K562 (cell line): ENCODE measurements around the gene PTOV1. TPM values are rescaled to one million over a fixed set of nuclear protein-coding genes. Genes with fewer than 3 reads are reported as not detected.

ENCODE experiments used
- ATAC-seq: fragments of 200-7000 bp; cut with Tn5 transposase; 3 replicates; pipeline ENCODE4 v1.9.1; 2020; ENCODE audit warnings: moderate library complexity
- BruUV-seq: library from RNA; stranded (reverse); fragments of 400-500 nt; replicated peaks from 2 replicates; lab custom pipeline; 2021; lab: Mats Ljungman, UMichigan
- CTCF ChIA-PET: fragments of 300-600 bp; formaldehyde crosslinking; extraction: SDS; loops from one replicate; lab custom pipeline; 2021; ENCODE audit warnings: low intra/inter-chr PET ratio; lab: Yijun Ruan, JAX
- POLR2A ChIA-PET: fragments of 300-600, 350-650 bp; sonication (Branson Sonifier 250); formaldehyde crosslinking; extraction: SDS; loops from one replicate; lab custom pipeline; 2021; ENCODE audit warnings: antibody characterized with exemption, inconsistent platforms; lab: Yijun Ruan, JAX
- DNase-seq, 4 experiments: peaks; one replicate each; pipeline versions ENCODE4 v3.0.0 to v3.0.0-alpha.2; 2011 to 2018; ENCODE audit warnings: low spot score in 3 of 4, mixed read lengths in 3 of 4; ENCODE audit errors: extremely low read depth in 1 of 4
- FAIRE-seq: peaks from 2 replicates; lab custom pipeline; 2011; peaks lifted over from hg19 to GRCh38; lab: Jason Lieb, UNC
- H2AFZ ChIP-seq: 2 replicates; pipeline ENCODE4 v1.6.0; 2011; ENCODE audit warnings: low read depth, low read length, control low read depth, inconsistent platforms
- H3K27ac ChIP-seq: fragments of 200-600 bp; 3 replicates; pipeline ENCODE4 v1.8.0; 2011; ENCODE audit warnings: low read depth, mild to moderate bottlenecking, control low read depth, inconsistent platforms, low read length, moderate library complexity, mixed read lengths; ENCODE audit errors: extremely low read depth
- H3K27me3 ChIP-seq, 2 experiments: fragments of 300-600 bp in 1 of 2; 2 replicates in 1 of 2; 3 replicates in 1 of 2; pipeline versions ENCODE4 v1.6.0 to v1.8.0; 2011; ENCODE audit warnings: inconsistent platforms in 2 of 2, low read length in 2 of 2, mild to moderate bottlenecking in 1 of 2, mixed read lengths in 1 of 2, moderate library complexity in 1 of 2; ENCODE audit not compliant: control insufficient read depth in 2 of 2, insufficient read depth in 2 of 2
- H3K36me3 ChIP-seq: fragments of 300-600 bp; 3 replicates; pipeline ENCODE4 v1.8.0; 2011; ENCODE audit warnings: mild to moderate bottlenecking, low read length, inconsistent platforms; ENCODE audit not compliant: control insufficient read depth, insufficient read depth
- H3K4me1 ChIP-seq, 2 experiments: fragments of 200-600 bp in 1 of 2; replicated peaks in 1 of 2; 2 replicates in 1 of 2; 3 replicates in 1 of 2; pipeline versions ENCODE4 v1.5.1 to v1.8.0; 2011; ENCODE audit warnings: inconsistent platforms in 2 of 2, low read length in 2 of 2, mild to moderate bottlenecking in 1 of 2, mixed read lengths in 1 of 2, moderate library complexity in 1 of 2; ENCODE audit not compliant: control insufficient read depth in 2 of 2, insufficient read depth in 2 of 2
- H3K4me2 ChIP-seq: 2 replicates; pipeline ENCODE4 v1.6.1; 2011; ENCODE audit warnings: low read length, control low read depth, inconsistent platforms, mixed read lengths; ENCODE audit not compliant: insufficient read depth
- H3K4me3 ChIP-seq: fragments of 200-600 bp; sonication (generic), shearing (Covaris generic); 2 replicates; pipeline ENCODE4 v1.5.1; 2016; ENCODE audit warnings: control low read depth, inconsistent platforms
- H3K79me2 ChIP-seq: fragments of 200-600 bp; 3 replicates; pipeline ENCODE4 v1.8.0; 2011; ENCODE audit warnings: low read length, inconsistent platforms; ENCODE audit not compliant: control insufficient read depth, insufficient read depth
- H3K9ac ChIP-seq, 2 experiments: 2 replicates each; pipeline versions ENCODE4 v1.6.0 to v1.6.1; 2011; ENCODE audit warnings: low read depth in 2 of 2, low read length in 2 of 2, control low read depth in 1 of 2, inconsistent platforms in 1 of 2, mild to moderate bottlenecking in 1 of 2, mixed read lengths in 1 of 2; ENCODE audit not compliant: insufficient read depth in 1 of 2
- H3K9me1 ChIP-seq: one replicate; pipeline ENCODE4 v1.6.0; 2011; ENCODE audit warnings: inconsistent platforms, mild to moderate bottlenecking, low read length, moderate library complexity; ENCODE audit not compliant: control insufficient read depth, insufficient read depth
- H3K9me3 ChIP-seq: replicated peaks from 2 replicates; pipeline ENCODE4 v1.5.1; 2011; ENCODE audit warnings: low read depth, low read length, inconsistent platforms; ENCODE audit not compliant: control insufficient read depth, insufficient read depth
- H4K20me1 ChIP-seq: replicated peaks from 2 replicates; pipeline ENCODE4 v1.6.1; 2011; ENCODE audit warnings: low read length, inconsistent platforms, mixed read lengths; ENCODE audit not compliant: control insufficient read depth, insufficient read depth
- ARID3A ChIP-seq: IDR thresholded peaks from 2 replicates; pipeline ENCODE4 v1.6.1; 2012; ENCODE audit warnings: low read depth, low read length, improper control_type of control experiment, borderline replicate concordance
- FOXA3 ChIP-seq, 2 experiments: fragments of 450-650 bp in 1 of 2; sonication (generic) in 1 of 2; formaldehyde crosslinking; IDR thresholded peaks in 1 of 2; conservative IDR thresholded peaks in 1 of 2; 2 replicates each; pipeline versions ENCODE4 v1.4.0 to v1.8.0; 2020 to 2022; ENCODE audit warnings: mild to moderate bottlenecking in 2 of 2, missing genetic modification reagents in 1 of 2
- FOXK2 ChIP-seq, 2 experiments: fragments of 450-650 bp; IDR thresholded peaks in 1 of 2; conservative IDR thresholded peaks in 1 of 2; 2 replicates each; pipeline ENCODE4 v1.6.1; 2016; ENCODE audit warnings: low read depth in 2 of 2, mild to moderate bottlenecking in 1 of 2
- HMG20B ChIP-seq: fragments of 250-450 bp; sonication (Bioruptor Pico); IDR thresholded peaks from 2 replicates; pipeline ENCODE4 v1.5.0; 2021; ENCODE audit warnings: mild to moderate bottlenecking
- ID3 ChIP-seq, 2 experiments: fragments of 250-450 bp in 1 of 2; fragments of 450-650 bp in 1 of 2; sonication (Bioruptor Pico) in 1 of 2; IDR thresholded peaks; 2 replicates each; pipeline versions ENCODE4 v1.6.1 to v1.8.0; 2016 to 2021; ENCODE audit warnings: mild to moderate bottlenecking in 2 of 2, moderate library complexity in 2 of 2, missing compliant biosample characterization in 1 of 2, missing genetic modification characterization in 1 of 2
- KHSRP ChIP-seq: fragments of 450-650 bp; IDR thresholded peaks from 2 replicates; pipeline ENCODE4 v1.6.1; 2017
- KLF6 ChIP-seq: fragments of 250-450 bp; sonication (Bioruptor Pico); IDR thresholded peaks from 2 replicates; pipeline ENCODE4 v1.4.0; 2020; ENCODE audit warnings: mild to moderate bottlenecking, moderate library complexity, borderline replicate concordance
- MECOM ChIP-seq: fragments of 250-450 bp; sonication (Bioruptor Pico); IDR thresholded peaks from 2 replicates; pipeline ENCODE4 v1.8.0; 2022; ENCODE audit warnings: inconsistent platforms
- MXD1 ChIP-seq: fragments of 250-450 bp; sonication (Bioruptor Pico); IDR thresholded peaks from 2 replicates; pipeline ENCODE4 v1.8.0; 2021; ENCODE audit warnings: borderline replicate concordance, mild to moderate bottlenecking, moderate library complexity; ENCODE audit not compliant: poor library complexity, severe bottlenecking
- RNF219 ChIP-seq: fragments of 250-450 bp; sonication (Bioruptor Pico); IDR thresholded peaks from 2 replicates; pipeline ENCODE4 v1.5.0; 2022; ENCODE audit warnings: mild to moderate bottlenecking
- SAFB2 ChIP-seq: fragments of 200-400 bp; formaldehyde crosslinking; IDR thresholded peaks from 2 replicates; pipeline ENCODE4 v1.6.1; 2018; ENCODE audit warnings: borderline replicate concordance, low read length, low read depth, moderate library complexity; ENCODE audit not compliant: severe bottlenecking
- ZNF274 ChIP-seq: IDR thresholded peaks from 2 replicates; pipeline ENCODE4 v1.6.1; 2011; ENCODE audit warnings: low read depth, mild to moderate bottlenecking, low read length, moderate library complexity, borderline replicate concordance
- ZNF766 ChIP-seq: fragments of 200-800 bp; sonication (Bioruptor generic); conservative IDR thresholded peaks from 2 replicates; pipeline ENCODE4 v1.6.1; 2016; ENCODE audit warnings: missing genetic modification characterization, missing compliant biosample characterization
- ZNF77 ChIP-seq: fragments of 250-450 bp; sonication (Bioruptor Pico); IDR thresholded peaks from 2 replicates; pipeline ENCODE4 v1.5.0; 2020
- WGBS: fragments of 100-300 bp; shearing (Covaris generic); methylation state at CpG from one replicate; pipeline ENCODE4 v1.1.6; 2016; ENCODE audit warnings: low coverage, mixed read lengths; ENCODE audit not compliant: insufficient coverage; ENCODE audit errors: missing lambda C conversion rate; 5-methylcytosine and 5-hydroxymethylcytosine counted together
- in situ Hi-C: fragments of 300-500 bp; cut with MboI; formaldehyde crosslinking; loops from 4 replicates; pipeline ENCODE4 v1.15.0; 2018; ENCODE audit warnings: inconsistent platforms, mixed read lengths
- intact Hi-C: fragments of 100-400 bp; cut with micrococcal nuclease; formaldehyde crosslinking; loops from 2 replicates; pipeline ENCODE4 v1.14.2; 2022
- polyA plus RNA-seq, 8 experiments: library from polyadenylated mRNA; depleted of rRNA in 4 of 8; stranded (reverse) in 5 of 8; unstranded in 3 of 8; fragments of >200 nt; fragmentation: Nextera tagmentation in 2 of 8; fragmentation: Illumina TruSeq in 1 of 8; extraction: Ambion mirVana in 2 of 8; extraction: Trizol in 1 of 8; gene quantifications; 2 replicates each; pipeline versions ENCODE4 v1.2.1 to v1.2.3, GENCODE V29; 2011 to 2014; ENCODE audit warnings: inconsistent platforms in 1 of 8, missing spikeins in 1 of 8
- total RNA-seq, 7 experiments: library from RNA; depleted of rRNA in 6 of 7; stranded (reverse); fragments of >200 nt in 6 of 7; fragmentation: Illumina TruSeq in 2 of 7; extraction: Trizol in 2 of 7; gene quantifications; 2 replicates each; pipeline versions ENCODE4 v1.2.1 to v1.2.3, GENCODE V29; 2011 to 2021; ENCODE audit warnings: low replicate concordance in 1 of 7

Gene PTOV1
- total and polyA plus RNA-seq, 9 of the 15 experiments (the other 6 are each of a cell fraction or from before 2014, with no cell fraction given) = 4.9 to 169 (median 43.5) TPM

GRCh38 chr19:49869484-49870308 is 18.7 kb downstream of the PTOV1 start:
- ChIA-PET POLR2A (interaction anchor here (0.5 to 1.9 kb wide), 17 partner anchors 8 to 478 kb away, joined by 3 to 13 read pairs (median 3); partner anchors contain the start of genes ATF5, NUP62, PTOV1 and RPS11), CTCF (no interaction called here)
- Histone ChIP-seq H2AFZ (peak overlapping the region; percentile 81), H4K20me1 (peaks cover 15% of the 10 kb centered on the region; the same call in 1 of the 2 replicates), H3K79me2 (peaks cover 45% of the 10 kb centered on the region), H3K27ac (peak overlapping the region; percentile 70), H3K9me3 (no peaks in the 10 kb centered on the region), H3K9ac (peak overlapping the region; percentile 62 to 94), H3K4me3 (peak overlapping the region; percentile 47), H3K9me1 (peaks cover 8% of the 10 kb centered on the region), H3K4me1 (peaks cover 39 to 84% of the 10 kb centered on the region in 2 experiments), H3K36me3 (peaks cover 45% of the 10 kb centered on the region), H3K4me2 (peak overlapping the region; percentile 90), H3K27me3 (no peaks in the 10 kb centered on the region)
- no TSS peak for BruUV-seq
- DNase-seq (peak; percentile 82 to 99 (median 89)), ATAC-seq (peak; percentile 87), FAIRE-seq (peak; percentile 100)
- 1% methylated on average over 62 of the region's 67 CpGs for WGBS
- in situ Hi-C loops (loop anchor here (10.0 kb wide), 1 partner anchor 375 kb away; the partner anchor contains the start of gene RPS11), intact Hi-C loops (loop anchor here (1.0 to 10.0 kb wide), 5 partner anchors 8 to 192 kb away; partner anchors contain the start of genes AKT1S1, AP2A1, ATF5 and NUP62)
- TF ChIP-seq ZNF77 (CRISPR knock-in tag) (no peak), KLF6 (no peak), ID3 (CRISPR knock-in tag; IDR thresholded peaks at IDR 0.05) (no peak), ID3 (tag; IDR thresholded peaks at IDR 0.05) (0 out of 2 replicates have a peak, but pooled peaks have one; percentile 30), MECOM (CRISPR knock-in tag) (0 out of 2 replicates have a peak, but pooled peaks have one; percentile 11), HMG20B (CRISPR knock-in tag) (no peak), KHSRP (no peak), FOXA3 (CRISPR knock-in tag; conservative IDR thresholded peaks at IDR 0.05 in 1 of 2, IDR thresholded peaks at IDR 0.05 in 1 of 2) (no peak), ZNF274 (no peak), SAFB2 (no peak), ZNF766 (CRISPR knock-in tag) (peak; percentile 35; the same call in 1 of the 2 replicates), MXD1 (CRISPR knock-in tag) (no peak), RNF219 (CRISPR knock-in tag) (no peak), FOXK2 (conservative IDR thresholded peaks at IDR 0.05 in 1 of 2, IDR thresholded peaks at IDR 0.05 in 1 of 2; ENCODE audit: low read depth in 2 of 2) (0 out of 4 replicates have a peak, but pooled peaks of 1 of the 2 experiments have one; percentile 13), ARID3A (no peak)
